Testis (tissue), 2 donors: ENCODE measurements around the gene CGB7.

Experiments used
- CTCF ChIP-seq, 3 experiments: fragments of 450-650 bp in 2 of 3; fragments of 200-600 bp in 1 of 3; sonication (generic) in 1 of 3; IDR thresholded peaks; one replicate each; pipeline ENCODE4 v1.5.1; 2016 to 2019; ENCODE audit warnings: antibody characterized with exemption in 3 of 3, mild to moderate bottlenecking in 2 of 3, moderate library complexity in 1 of 3
- POLR2A ChIP-seq: fragments of 450-650 bp; IDR thresholded peaks from one replicate; pipeline ENCODE4 v1.6.1; 2017; ENCODE audit warnings: antibody characterized with exemption, mild to moderate bottlenecking, moderate library complexity

DNA sequence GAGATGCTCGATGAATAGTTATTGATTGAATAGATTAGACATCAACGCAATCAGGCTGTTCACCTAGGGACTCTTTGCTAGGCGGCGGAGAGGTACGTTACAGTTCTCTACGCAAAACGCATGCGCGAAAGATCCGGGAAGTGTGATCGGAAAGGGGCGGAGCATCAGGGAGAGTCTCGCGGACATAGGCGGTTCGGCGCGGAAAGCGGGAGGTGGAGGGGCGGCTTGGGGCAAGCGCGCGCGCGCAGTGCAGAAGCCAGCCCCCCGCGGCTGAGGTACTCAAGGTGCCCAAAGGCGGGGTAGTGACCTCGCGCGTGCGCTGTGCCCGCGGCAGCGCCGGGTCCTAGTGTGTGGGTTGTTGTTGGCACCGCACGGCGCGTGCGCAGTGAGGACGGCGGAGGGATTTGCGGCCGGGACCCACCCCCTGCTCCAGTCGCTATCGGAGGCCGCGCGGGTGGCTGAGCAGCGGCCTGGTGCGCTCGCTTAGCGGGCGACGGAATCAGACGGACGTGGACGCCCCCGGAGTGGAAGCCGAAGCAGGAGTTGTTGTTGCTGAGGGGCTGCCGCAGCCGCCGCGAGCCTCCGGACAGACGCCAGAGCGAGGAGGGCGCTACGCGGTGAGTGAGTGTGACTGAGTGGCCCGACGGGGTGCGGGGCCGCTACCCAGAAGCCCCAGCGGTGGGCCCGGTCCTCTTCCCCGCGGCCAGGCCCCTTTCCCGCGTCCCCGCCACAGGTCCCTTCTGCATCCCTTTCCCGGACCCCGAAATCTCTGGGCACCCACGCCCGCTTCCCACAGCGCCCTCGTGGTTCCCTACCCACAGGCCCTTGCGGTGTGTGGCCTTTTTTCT is 27.7 kb upstream of the CGB7 start, which contains the start of gene SNRNP70:
- peak in 1 of 3 experiments; percentile 1 for TF ChIP-seq CTCF (IDR thresholded peaks at IDR 0.05)
- TF ChIP-seq POLR2A = peak; percentile 64
